Sciatic nerve (tissue), 2 donors: ENCODE measurements around the gene TIMM13. TPM values are rescaled to one million over a fixed set of nuclear protein-coding genes. Genes with fewer than 3 reads are reported as not detected.
"Not testable (repeated sequence)": the region's sequence is repeated elsewhere in the genome, so short reads cannot be mapped to it uniquely, and the experiment has no call there.

ENCODE experiments used
- ATAC-seq: fragments of 200-7000 bp; cut with Tn5 transposase; one replicate; pipeline ENCODE4 v1.9.1; 2020; ENCODE audit warnings: mild to moderate bottlenecking, moderate library complexity
- DNase-seq: peaks from one replicate; pipeline ENCODE4 v3.0.0-alpha.2; 2020; ENCODE audit warnings: low spot score
- intact Hi-C: fragments of 100-400 bp; cut with DNase I; formaldehyde crosslinking; loops from one replicate; pipeline ENCODE4 v1.14.2; 2022
- total RNA-seq: library from RNA; stranded (reverse); fragmentation: NEBNext Ultra II Directional; extraction: Animal tissue kit (Norgen Biotek cat#: 25700); gene quantifications from one replicate; pipeline ENCODE4 v1.2.1, GENCODE V29; 2021
- donor health status: DM: no; HTN: no; CAD: no.
- donor health status: DM: no; HTN: no; CAD: no.

The TIMM13 gene
- total RNA-seq = 37.3 TPM

GRCh38 chr19:2427429-2428320, at the start of gene TIMM13:
TIMM13 (minus strand) TSS chr19:2427586; CDS start chr19:2427533, 53 bp downstream.
- DNase-seq (peak; percentile 99), ATAC-seq (peak; percentile 97)
- intact Hi-C loops = no loop called here

GRCh38 chr19:2476451-2477140, 49.2 kb upstream of the TIMM13 start:
- peak; percentile 81 for DNase-seq
- intact Hi-C loops = no loop called here
- ATAC-seq = peak; percentile 4

- ATAC-seq (peak; percentile 89), DNase-seq (peak; percentile 99)
- intact Hi-C loops = loop anchor here (2.0 kb wide), 1 partner anchor 103 kb away; no protein-coding TSS in a partner anchor
Observed at GRCh38 chr19:2475702-2476450, 48.5 kb upstream of the TIMM13 start, which contains the start of gene GADD45B. GADD45B (plus strand) TSS chr19:2476127; CDS start chr19:2476359, 232 bp downstream.

DNA sequence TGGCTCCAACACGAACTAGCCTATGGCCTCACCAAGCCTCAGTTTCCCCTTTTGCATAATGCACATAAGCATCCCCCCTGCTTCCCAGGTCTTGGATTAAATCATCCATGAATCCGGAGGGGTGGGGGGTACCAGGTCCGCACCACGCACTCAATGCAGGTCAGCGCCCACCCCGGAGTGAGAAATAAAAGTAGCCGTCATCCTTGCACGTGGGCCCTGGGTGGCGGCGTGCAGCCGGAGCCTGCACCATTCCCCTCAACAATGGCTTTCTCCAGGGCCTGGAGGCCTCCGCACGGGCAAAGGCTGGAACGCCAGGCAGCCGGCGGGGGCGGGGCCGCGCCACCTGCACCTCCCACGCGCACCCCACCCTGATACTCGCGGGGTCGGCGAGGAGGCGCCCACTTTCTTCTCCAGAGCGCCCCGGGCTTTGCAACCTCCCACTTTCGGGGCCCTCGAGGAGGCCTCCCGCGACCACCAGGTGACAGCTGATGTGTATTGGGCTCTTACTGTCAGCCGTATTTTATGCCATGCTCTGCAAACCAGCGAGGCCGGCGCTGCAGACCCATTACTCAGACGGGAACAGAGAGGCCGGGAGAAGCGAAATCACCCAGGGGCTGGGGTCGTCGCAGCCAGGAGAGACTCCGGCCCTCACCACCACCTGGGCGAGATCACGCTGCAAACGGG, 47.8 kb upstream of the TIMM13 start:
- peak; percentile 13 for ATAC-seq
- intact Hi-C loops = loop anchor here (2.0 kb wide), 1 partner anchor 104 kb away; no protein-coding TSS in a partner anchor
- peak; percentile 80 for DNase-seq

DNA sequence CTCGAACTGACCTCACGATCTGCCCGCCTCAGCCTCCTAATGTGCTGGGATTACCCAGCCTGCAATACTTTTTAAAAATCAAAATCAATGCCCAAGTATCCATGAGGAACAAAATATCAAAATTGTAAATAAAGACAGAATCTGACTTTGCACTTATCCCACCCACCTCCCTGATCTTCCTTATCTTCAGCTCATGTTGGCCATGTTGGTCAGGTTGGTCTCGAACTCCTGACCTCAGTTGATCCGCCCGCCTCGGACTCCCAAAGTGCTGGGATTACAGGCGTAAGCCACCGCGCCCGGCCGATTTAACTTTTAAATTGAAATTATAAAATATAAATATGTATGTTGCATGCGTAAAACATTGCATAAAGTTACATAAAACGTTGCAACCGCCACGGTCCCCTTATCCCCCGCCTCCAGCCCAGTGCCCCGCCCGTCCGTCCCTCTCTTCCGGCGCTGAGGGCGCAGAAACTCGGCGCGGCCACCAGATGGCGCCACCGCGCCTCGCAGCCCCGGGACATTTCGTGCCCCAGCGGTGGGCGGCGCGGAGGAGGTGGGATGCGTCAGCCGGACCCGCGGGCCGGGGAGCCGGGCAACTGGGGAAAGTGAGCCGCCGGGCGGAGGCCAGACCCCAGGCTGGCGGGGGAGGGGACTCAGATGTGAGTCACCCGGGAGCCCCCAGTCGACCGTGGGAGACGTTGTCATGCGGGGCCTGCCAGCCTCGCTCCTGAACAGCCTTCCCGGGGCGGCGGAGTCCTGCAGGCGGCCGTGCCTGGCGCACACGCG, 47.0 kb upstream of the TIMM13 start:
- intact Hi-C loops = loop anchor here (2.0 to 5.0 kb wide), 2 partner anchors 104 to 138 kb away; no protein-coding TSS in a partner anchor
- DNase-seq (peak; percentile 93), ATAC-seq (peak; percentile 48)

DNA sequence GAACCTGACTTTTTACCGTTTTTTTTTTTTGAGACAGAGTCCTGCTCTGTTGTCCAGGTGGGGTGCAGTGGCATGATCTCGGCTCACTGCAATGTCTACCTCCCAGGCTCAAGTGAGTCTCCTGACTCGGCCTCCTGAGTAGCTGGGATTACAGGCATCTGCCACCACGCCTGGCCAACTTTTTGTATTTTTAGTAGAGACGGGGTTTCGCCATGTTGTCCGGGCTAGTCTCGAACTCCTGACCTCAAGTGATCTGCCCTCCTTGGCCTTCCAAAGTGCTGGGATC, 42.5 kb upstream of the TIMM13 start:
- ATAC-seq, DNase-seq: not testable (repeated sequence)
- intact Hi-C loops = loop anchor here (5.0 kb wide), 1 partner anchor 142 kb away; no protein-coding TSS in a partner anchor

GRCh38 chr19:2469102-2469914, 41.9 kb upstream of the TIMM13 start:
- DNase-seq (no peak), ATAC-seq (no peak)
- intact Hi-C loops = no loop called here

- intact Hi-C loops = no loop called here
Observed at GRCh38 chr19:2468596-2468995, 41.2 kb upstream of the TIMM13 start.

GRCh38 chr19:2464389-2464788, 37.0 kb upstream of the TIMM13 start:
- ATAC-seq = no peak
- DNase-seq = no peak
- intact Hi-C loops = no loop called here

More at GRCh38 chr19:2468596-2468995, 41.2 kb upstream of the TIMM13 start:
- DNase-seq = no peak
- no peak for ATAC-seq

DNA sequence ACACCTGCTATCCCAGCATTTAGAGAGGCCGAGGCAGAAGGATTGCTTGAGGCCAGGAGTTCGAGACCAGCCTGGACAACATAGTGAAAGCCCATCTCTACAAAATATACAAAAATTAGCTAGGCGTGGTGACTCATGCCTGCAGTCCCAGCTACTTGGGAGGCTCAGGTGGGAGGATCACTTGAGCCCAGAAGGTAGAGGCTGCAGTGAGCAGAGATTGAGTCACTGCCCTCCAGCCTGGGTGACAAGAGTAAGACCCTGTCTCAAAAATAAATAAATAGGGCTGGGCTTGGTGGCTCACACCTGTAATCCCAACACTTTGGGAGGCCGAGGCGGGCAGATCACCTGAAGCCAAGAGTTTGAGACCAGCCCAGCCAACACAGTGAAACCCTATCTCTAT, 36.3 kb upstream of the TIMM13 start:
- ATAC-seq, DNase-seq, intact Hi-C loops: not testable (repeated sequence)

DNA sequence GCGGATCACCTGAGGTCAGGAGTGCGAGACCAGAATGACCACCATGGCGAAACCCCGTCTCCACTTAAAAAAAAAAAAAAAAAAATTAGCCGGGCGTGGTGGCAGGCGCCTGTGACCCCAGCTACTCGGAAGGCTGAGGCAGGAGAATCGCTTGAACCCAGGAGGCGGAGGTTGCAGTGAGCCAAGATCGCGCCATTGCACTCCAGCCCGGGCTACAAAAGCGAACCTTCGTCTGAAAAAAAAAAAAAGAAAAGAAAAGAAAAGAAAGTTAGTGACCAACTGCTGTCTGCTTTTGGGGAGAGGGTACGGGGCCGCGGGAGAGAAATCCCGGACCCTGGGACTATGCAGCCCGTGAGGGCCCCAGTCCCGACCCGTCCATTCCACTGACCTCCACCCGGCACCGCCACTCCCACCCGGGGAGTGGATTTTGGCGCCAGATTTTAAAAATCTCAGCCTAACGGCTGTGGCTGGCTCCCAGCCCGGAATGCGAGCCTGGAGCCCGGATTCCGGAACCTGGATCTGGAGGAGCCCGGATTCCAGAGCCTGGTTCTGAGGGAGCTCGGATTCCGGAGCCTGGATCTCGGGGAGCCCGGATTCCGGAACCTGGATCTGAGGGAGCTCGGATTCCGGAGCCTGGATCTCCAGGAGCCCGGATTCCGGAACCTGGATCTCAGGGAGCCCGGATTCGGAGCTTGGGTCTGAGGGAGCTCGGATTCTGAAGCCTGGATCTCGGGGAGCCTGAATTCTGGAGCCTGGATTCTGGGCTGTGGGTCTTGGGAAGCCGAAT, 35.4 kb upstream of the TIMM13 start:
- DNase-seq (peak; percentile 91), ATAC-seq (peak; percentile 86)
- intact Hi-C loops = no loop called here

DNA sequence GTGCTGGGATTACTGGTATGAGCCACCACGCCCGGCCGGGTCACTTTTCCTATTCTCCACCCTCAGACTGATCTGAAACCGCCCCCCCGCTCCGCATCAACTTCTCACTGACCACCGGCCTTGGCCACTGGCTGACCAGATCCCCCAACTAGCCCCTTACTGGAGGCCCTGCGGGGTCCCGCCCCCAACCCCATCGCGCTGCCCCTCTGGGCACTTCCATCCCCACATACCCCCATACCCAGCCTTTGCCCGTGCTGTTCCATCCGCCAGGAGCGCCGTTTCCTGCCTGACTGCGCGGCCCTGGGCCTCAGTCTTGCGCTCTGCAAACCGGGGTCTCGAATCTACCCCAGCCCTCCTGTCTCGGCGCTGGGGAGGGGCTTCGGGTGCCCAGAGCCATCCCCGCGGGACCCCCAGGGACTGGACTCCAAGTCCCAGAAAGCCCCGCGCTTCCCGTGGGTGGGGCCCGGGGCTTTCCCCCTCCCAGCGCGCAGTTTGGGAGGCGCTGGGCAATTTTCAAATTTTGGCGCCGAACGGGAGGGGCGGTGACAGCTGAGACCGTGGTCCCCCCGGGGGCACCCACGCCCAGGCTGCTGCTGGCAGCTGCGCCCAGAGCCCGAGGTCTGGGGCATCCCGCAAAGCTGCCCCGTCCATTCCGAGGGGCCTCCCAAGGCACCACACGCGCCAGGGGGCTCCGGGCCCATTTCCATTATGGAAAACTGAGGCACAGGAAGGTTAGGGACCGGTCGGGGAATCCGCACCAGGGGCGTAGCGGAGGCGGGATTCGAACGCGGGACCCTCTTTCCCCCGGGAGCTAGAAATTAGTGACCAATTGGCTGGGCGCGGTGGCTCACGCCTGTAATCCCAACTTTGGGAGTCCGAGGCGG, 34.6 kb upstream of the TIMM13 start:
- intact Hi-C loops = no loop called here
- ATAC-seq = peak; percentile 53
- peak; percentile 77 for DNase-seq

- intact Hi-C loops = no loop called here
- DNase-seq (no peak), ATAC-seq (no peak)
Observed at GRCh38 chr19:2460245-2460644, 32.9 kb upstream of the TIMM13 start.

- ATAC-seq, DNase-seq, intact Hi-C loops: not testable (repeated sequence)
Observed at GRCh38 chr19:2458776-2459175, 31.4 kb upstream of the TIMM13 start.

DNA sequence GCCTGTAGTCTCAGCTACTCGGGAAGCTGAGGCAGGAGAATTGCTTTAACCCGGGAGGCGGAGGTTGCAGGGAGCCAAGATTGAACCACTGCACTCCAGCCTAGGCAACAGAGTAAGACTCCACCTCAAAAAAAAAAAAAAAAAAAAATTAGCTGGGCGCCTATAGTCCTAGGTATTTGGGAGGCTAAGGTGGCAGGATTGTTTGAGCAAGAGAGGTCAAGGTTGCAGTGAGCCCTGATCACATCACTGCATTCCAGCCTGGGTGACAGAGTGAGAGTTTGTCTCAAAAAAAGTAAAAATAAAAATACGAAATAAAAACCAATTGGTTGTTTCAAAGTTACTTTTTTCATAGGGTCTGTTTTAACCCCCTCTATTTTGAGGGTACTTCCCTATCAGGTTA, 30.7 kb upstream of the TIMM13 start:
- DNase-seq = no peak
- intact Hi-C loops = no loop called here
- no peak for ATAC-seq
